ENCODE data around the gene SEC24B. TPM values are rescaled to one million over a fixed set of nuclear protein-coding genes. Genes with fewer than 3 reads are reported as not detected.

The SEC24B gene
- total and polyA plus RNA-seq, 2 experiments from 2014 or later, result 9.4 to 32.8 TPM

DNA sequence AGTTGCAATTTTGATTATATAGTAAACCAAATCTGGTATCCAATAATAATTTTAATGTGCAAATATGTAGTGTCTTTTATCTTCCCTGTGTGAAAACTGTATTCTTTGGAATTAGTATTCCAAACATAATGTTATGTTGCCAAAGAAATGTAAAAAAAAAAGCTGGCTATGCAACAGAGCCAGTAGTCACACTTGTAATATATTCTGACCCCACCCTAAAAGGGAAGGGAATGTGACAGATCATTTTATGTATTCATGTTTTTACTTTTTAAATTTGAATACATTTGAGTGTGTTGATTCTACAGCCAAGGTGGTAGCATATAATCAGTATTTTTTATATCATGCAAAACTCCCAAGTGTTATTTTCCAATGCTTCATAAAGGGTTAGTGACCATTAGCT lies 98.6 kb downstream of the SEC24B start:
- Mint-ChIP-seq H3K4me1 (no peaks in the 10 kb centered on the region), H3K27me3 (ENCODE audit: insufficient read depth, low read depth, poor library complexity) (peaks cover 3% of the 10 kb centered on the region), H3K36me3 (ENCODE audit: low read depth) (peaks cover 71% of the 10 kb centered on the region), H3K4me3 (no peak overlapping the region), H3K27ac (no peak overlapping the region), H3K9me3 (no peaks in the 10 kb centered on the region)
- TF ChIP-seq, protein P1, sequence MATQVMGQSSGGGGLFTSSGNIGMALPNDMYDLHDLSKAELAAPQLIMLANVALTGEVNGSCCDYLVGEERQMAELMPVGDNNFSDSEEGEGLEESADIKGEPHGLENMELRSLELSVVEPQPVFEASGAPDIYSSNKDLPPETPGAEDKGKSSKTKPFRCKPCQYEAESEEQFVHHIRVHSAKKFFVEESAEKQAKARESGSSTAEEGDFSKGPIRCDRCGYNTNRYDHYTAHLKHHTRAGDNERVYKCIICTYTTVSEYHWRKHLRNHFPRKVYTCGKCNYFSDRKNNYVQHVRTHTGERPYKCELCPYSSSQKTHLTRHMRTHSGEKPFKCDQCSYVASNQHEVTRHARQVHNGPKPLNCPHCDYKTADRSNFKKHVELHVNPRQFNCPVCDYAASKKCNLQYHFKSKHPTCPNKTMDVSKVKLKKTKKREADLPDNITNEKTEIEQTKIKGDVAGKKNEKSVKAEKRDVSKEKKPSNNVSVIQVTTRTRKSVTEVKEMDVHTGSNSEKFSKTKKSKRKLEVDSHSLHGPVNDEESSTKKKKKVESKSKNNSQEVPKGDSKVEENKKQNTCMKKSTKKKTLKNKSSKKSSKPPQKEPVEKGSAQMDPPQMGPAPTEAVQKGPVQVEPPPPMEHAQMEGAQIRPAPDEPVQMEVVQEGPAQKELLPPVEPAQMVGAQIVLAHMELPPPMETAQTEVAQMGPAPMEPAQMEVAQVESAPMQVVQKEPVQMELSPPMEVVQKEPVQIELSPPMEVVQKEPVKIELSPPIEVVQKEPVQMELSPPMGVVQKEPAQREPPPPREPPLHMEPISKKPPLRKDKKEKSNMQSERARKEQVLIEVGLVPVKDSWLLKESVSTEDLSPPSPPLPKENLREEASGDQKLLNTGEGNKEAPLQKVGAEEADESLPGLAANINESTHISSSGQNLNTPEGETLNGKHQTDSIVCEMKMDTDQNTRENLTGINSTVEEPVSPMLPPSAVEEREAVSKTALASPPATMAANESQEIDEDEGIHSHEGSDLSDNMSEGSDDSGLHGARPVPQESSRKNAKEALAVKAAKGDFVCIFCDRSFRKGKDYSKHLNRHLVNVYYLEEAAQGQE (IDR thresholded peaks at IDR 0.05; ENCODE audit: unreplicated experiment), result no peak
- TF ChIP-seq NANOG (IDR thresholded peaks at IDR 0.05; ENCODE audit: borderline replicate concordance) (no peak), ZNF331 (CRISPR knock-in tag; IDR thresholded peaks at IDR 0.05; ENCODE audit: low read depth) (no peak), EZH2 (IDR thresholded peaks at IDR 0.05; ENCODE audit: low read depth, unreplicated experiment) (no peak), JUNB (IDR thresholded peaks at IDR 0.05; ENCODE audit: unreplicated experiment) (no peak), STAT1 (IDR thresholded peaks at IDR 0.05; ENCODE audit: unreplicated experiment) (no peak), CREB1 (CRISPR knock-in tag; IDR thresholded peaks at IDR 0.05; ENCODE audit: low read depth) (no peak), POLR2AphosphoS5 (IDR thresholded peaks at IDR 0.05; ENCODE audit: low read depth) (no peak), ZNF114 (CRISPR knock-in tag; IDR thresholded peaks at IDR 0.05) (no peak), EZH2phosphoT487 (IDR thresholded peaks at IDR 0.05; ENCODE audit: unreplicated experiment) (no peak)
- TF ChIP-seq, protein P2, sequence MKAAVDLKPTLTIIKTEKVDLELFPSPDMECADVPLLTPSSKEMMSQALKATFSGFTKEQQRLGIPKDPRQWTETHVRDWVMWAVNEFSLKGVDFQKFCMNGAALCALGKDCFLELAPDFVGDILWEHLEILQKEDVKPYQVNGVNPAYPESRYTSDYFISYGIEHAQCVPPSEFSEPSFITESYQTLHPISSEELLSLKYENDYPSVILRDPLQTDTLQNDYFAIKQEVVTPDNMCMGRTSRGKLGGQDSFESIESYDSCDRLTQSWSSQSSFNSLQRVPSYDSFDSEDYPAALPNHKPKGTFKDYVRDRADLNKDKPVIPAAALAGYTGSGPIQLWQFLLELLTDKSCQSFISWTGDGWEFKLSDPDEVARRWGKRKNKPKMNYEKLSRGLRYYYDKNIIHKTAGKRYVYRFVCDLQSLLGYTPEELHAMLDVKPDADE (IDR thresholded peaks at IDR 0.05), result no peak
- TF ChIP-seq, protein P3, sequence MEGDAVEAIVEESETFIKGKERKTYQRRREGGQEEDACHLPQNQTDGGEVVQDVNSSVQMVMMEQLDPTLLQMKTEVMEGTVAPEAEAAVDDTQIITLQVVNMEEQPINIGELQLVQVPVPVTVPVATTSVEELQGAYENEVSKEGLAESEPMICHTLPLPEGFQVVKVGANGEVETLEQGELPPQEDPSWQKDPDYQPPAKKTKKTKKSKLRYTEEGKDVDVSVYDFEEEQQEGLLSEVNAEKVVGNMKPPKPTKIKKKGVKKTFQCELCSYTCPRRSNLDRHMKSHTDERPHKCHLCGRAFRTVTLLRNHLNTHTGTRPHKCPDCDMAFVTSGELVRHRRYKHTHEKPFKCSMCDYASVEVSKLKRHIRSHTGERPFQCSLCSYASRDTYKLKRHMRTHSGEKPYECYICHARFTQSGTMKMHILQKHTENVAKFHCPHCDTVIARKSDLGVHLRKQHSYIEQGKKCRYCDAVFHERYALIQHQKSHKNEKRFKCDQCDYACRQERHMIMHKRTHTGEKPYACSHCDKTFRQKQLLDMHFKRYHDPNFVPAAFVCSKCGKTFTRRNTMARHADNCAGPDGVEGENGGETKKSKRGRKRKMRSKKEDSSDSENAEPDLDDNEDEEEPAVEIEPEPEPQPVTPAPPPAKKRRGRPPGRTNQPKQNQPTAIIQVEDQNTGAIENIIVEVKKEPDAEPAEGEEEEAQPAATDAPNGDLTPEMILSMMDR (conservative IDR thresholded peaks at IDR 0.05; ENCODE audit: low read depth in 2 of 2), result no peak
- H3K36me3 ChIP-seq (ENCODE audit: insufficient read depth), result peaks cover 35% of the 10 kb centered on the region
- H3K9me2 ChIP-seq (ENCODE audit: insufficient read depth), result no peaks in the 10 kb centered on the region
- no peaks in the 10 kb centered on the region for H3K4me1 ChIP-seq (ENCODE audit: insufficient read depth)
- H3K27me3 ChIP-seq (ENCODE audit: insufficient read depth), result no peaks in the 10 kb centered on the region
- H3K4me2 ChIP-seq, result no peak overlapping the region
- H3F3A ChIP-seq (replicated peaks; ENCODE audit: low read depth), result no peaks in the 10 kb centered on the region
- no peaks in the 10 kb centered on the region for H3K79me2 ChIP-seq (replicated peaks; ENCODE audit: insufficient read depth)
- no peak for DNase-seq (ENCODE audit: low spot score)
- H2AFZ ChIP-seq, result no peak overlapping the region
- no peak for ATAC-seq
- no peak overlapping the region for H3K27ac ChIP-seq (ENCODE audit: low read depth)
- H4K20me1 ChIP-seq (replicated peaks; ENCODE audit: insufficient read depth), result no peaks in the 10 kb centered on the region
- H3K4me3 ChIP-seq, result no peak overlapping the region

Measured in GM23338 (cell line).